ENCODE data around the gene CERS4. TPM values are rescaled to one million over a fixed set of nuclear protein-coding genes. Genes with fewer than 3 reads are reported as not detected.

The CERS4 gene, protein sequence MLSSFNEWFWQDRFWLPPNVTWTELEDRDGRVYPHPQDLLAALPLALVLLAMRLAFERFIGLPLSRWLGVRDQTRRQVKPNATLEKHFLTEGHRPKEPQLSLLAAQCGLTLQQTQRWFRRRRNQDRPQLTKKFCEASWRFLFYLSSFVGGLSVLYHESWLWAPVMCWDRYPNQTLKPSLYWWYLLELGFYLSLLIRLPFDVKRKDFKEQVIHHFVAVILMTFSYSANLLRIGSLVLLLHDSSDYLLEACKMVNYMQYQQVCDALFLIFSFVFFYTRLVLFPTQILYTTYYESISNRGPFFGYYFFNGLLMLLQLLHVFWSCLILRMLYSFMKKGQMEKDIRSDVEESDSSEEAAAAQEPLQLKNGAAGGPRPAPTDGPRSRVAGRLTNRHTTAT
- 30.0 and 31.3 TPM in 2 replicates for total RNA-seq
- long read RNA-seq, partial matches to known transcripts, result 2 of 2 reads
- long read RNA-seq, other reads (novel, unspliced or antisense), result 0 of 2 reads

DNA sequence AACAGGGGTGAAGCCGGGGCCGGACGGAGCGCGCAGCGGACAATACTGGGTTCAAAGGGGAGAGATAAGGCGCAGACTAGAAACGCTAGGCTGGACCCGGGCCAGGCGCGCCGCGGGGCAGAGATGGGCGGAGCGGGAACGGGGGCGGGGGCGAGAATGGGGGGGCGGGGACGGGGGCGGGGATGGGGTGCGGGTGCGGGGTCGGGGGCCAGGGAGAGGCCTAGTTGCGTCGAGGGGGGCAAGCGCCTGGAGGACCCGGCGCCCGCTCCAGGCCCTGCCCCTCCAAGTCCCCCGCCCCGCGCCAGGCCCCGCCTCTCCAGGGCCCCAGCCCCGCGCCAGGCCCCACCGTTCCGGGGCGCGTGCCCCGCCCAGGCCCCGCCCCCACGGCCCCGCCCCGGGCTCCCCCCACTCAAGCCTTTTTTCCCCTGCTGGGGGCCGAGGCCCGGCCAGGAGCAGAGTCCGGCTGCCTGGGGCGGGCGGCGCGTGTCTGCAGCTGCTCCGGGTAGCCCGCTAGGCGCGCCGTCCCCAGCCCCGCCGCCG lies at the start of gene CERS4:
TSS of gene CERS4 (plus strand) at position 449 of the 540 bp plus-strand sequence. CDS start 41,707 bp downstream, outside the sequence.
- peaks cover 15% of the 10 kb centered on the region for H3K27me3 Mint-ChIP-seq (ENCODE audit: low read depth)
- no peaks in the 10 kb centered on the region for H3K36me3 Mint-ChIP-seq (ENCODE audit: low read depth)
- peak within 1 kb of the TSS; percentile 83 for H3K27ac Mint-ChIP-seq (ENCODE audit: unreplicated experiment)
- TF ChIP-seq, protein P1, sequence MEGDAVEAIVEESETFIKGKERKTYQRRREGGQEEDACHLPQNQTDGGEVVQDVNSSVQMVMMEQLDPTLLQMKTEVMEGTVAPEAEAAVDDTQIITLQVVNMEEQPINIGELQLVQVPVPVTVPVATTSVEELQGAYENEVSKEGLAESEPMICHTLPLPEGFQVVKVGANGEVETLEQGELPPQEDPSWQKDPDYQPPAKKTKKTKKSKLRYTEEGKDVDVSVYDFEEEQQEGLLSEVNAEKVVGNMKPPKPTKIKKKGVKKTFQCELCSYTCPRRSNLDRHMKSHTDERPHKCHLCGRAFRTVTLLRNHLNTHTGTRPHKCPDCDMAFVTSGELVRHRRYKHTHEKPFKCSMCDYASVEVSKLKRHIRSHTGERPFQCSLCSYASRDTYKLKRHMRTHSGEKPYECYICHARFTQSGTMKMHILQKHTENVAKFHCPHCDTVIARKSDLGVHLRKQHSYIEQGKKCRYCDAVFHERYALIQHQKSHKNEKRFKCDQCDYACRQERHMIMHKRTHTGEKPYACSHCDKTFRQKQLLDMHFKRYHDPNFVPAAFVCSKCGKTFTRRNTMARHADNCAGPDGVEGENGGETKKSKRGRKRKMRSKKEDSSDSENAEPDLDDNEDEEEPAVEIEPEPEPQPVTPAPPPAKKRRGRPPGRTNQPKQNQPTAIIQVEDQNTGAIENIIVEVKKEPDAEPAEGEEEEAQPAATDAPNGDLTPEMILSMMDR (conservative IDR thresholded peaks at IDR 0.05), result no peak
- no peaks in the 10 kb centered on the region for H3K9me3 Mint-ChIP-seq
- peak within 1 kb of the TSS; percentile 94 for H3K4me3 Mint-ChIP-seq
- peaks cover 24% of the 10 kb centered on the region for H3K4me1 Mint-ChIP-seq
- DNase-seq (ENCODE audit: low read depth, low spot score), result peak; percentile 75

DNA sequence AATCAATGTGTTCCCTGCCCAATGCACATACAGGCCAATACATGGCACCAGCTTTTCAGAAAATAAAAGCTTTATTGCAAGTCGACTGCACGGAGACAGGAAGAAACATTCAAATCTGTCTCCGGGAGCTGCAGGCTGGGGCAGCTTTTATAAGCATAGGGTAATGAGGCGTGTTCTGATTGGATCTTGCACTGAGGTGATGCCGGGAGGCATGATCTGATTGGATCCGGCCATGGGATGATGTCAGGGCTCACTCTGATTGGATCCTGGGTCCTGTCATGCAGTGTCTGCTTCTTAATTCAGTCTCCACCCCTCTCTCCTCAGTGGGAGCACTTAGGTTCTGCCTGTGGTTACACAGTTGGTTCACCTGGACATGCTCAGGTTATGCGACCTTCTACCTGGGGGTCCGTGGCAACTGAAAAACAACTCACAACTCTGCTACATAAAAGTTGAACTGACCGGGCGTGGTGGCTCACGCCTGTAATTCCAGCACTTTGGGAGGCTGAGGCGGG lies 48.0 kb upstream of the CERS4 start:
- no peaks in the 10 kb centered on the region for H3K9me3 Mint-ChIP-seq
- peaks cover 18% of the 10 kb centered on the region for H3K4me1 Mint-ChIP-seq
- DNase-seq (ENCODE audit: low read depth, low spot score), result no peak
- no peak overlapping the region for H3K4me3 Mint-ChIP-seq
- TF ChIP-seq, protein P1 (conservative IDR thresholded peaks at IDR 0.05), result no peak
- H3K36me3 Mint-ChIP-seq (ENCODE audit: low read depth), result no peaks in the 10 kb centered on the region
- peak overlapping the region; percentile 72 for H3K27ac Mint-ChIP-seq (ENCODE audit: unreplicated experiment)
- H3K27me3 Mint-ChIP-seq (ENCODE audit: low read depth), result peaks cover 4% of the 10 kb centered on the region

DNA sequence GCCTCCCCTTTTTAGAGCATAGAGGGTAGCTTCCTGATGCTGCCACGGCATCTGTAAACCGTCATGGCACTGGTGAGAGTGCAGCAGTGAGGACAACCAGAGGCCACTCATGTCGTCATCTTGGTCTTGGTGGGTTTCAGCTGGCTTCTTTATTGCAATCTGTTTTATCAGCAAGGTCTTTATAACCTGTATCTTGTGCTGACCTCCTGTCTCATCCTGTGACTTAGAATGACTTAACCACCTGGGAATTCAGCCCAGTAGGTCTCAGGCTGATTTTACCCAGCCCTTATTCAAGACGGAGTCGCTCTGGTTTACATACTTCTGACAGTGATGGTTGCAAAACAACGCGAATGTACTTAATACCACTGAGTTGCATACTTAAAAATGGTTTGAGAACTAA lies 45.4 kb upstream of the CERS4 start:
- DNase-seq (ENCODE audit: low read depth, low spot score), result no peak
- no peak overlapping the region for H3K4me3 Mint-ChIP-seq
- no peaks in the 10 kb centered on the region for H3K27me3 Mint-ChIP-seq (ENCODE audit: low read depth)
- H3K36me3 Mint-ChIP-seq (ENCODE audit: low read depth), result no peaks in the 10 kb centered on the region
- TF ChIP-seq, protein P1 (conservative IDR thresholded peaks at IDR 0.05), result no peak
- no peaks in the 10 kb centered on the region for H3K9me3 Mint-ChIP-seq
- no peak overlapping the region for H3K27ac Mint-ChIP-seq (ENCODE audit: unreplicated experiment)
- peaks cover 13% of the 10 kb centered on the region for H3K4me1 Mint-ChIP-seq

DNA sequence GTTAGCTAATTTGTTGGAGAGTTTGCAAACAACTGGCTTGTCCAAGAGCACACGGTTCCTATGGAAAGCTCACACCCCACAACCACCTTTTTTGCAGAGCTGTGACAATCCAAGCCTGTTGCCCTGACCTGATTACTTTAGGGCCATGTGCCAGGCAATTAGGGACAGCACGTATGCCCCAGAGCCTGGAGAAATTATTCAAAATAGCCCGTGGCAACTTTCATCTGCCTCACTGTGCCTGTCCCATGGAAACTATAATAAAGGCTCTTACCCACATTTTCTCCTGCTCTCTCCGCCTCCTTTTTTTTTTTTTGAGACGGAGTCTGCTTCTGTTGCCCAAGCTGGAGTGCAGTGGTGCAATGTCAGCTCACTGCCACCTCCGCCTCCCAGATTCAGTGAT lies 41.2 kb upstream of the CERS4 start:
- H3K4me1 Mint-ChIP-seq, result peaks cover 4% of the 10 kb centered on the region
- TF ChIP-seq, protein P1 (conservative IDR thresholded peaks at IDR 0.05), result no peak
- H3K27ac Mint-ChIP-seq (ENCODE audit: unreplicated experiment), result no peak overlapping the region
- no peak overlapping the region for H3K4me3 Mint-ChIP-seq
- no peaks in the 10 kb centered on the region for H3K36me3 Mint-ChIP-seq (ENCODE audit: low read depth)
- no peaks in the 10 kb centered on the region for H3K27me3 Mint-ChIP-seq (ENCODE audit: low read depth)
- no peak for DNase-seq (ENCODE audit: low read depth, low spot score)
- H3K9me3 Mint-ChIP-seq, result no peaks in the 10 kb centered on the region

DNA sequence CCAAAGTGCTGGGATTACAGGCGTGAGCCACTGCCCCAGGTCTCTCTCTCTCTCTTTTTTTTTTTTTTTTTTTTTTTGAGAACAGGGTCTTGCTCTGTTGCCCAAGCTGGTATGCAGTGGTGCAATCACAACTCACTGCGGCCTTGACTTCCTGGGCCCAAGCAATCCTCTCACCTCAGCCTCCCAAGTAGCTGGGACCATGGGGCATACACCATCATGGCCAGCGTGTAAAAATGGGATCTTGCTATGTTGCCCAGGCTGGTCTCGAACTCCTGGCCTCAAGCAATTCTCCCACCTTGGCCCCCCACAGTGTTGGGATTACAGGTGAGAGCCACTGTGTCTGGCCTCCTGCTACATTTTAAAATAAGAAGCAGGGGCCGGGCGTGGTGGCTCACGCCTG lies 40.6 kb upstream of the CERS4 start:
- Mint-ChIP-seq H3K4me3 (no peak overlapping the region), H3K27me3 (ENCODE audit: low read depth) (no peaks in the 10 kb centered on the region), H3K4me1 (peaks cover 1% of the 10 kb centered on the region), H3K9me3 (no peaks in the 10 kb centered on the region), H3K36me3 (ENCODE audit: low read depth) (no peaks in the 10 kb centered on the region), H3K27ac (ENCODE audit: unreplicated experiment) (no peak overlapping the region)
- DNase-seq (ENCODE audit: low read depth, low spot score), result no peak
- TF ChIP-seq, protein P1 (conservative IDR thresholded peaks at IDR 0.05), result no peak
